H9 (cell line): ENCODE results near the gene RPL27. TPM values are rescaled to one million over a fixed set of nuclear protein-coding genes. Genes with fewer than 3 reads are reported as not detected.

Source experiments
- DNase-seq: peaks from one replicate; pipeline ENCODE4 v3.0.0-alpha.2; 2017
- H2AFZ ChIP-seq: one replicate; pipeline ENCODE4 v1.6.1; 2013; ENCODE audit warnings: mild to moderate bottlenecking, low read length, control low read depth, moderate library complexity
- H2AK5ac ChIP-seq: 2 replicates; pipeline ENCODE4 v1.6.1; 2013; ENCODE audit warnings: low read length, control low read depth, mixed read lengths; ENCODE audit not compliant: insufficient read length
- H2BK120ac ChIP-seq: one replicate; pipeline ENCODE4 v1.6.1; 2013; ENCODE audit warnings: low read depth, mild to moderate bottlenecking, low read length, control low read depth, inconsistent platforms; ENCODE audit not compliant: poor library complexity, severe bottlenecking
- H2BK12ac ChIP-seq: 2 replicates; pipeline ENCODE4 v1.6.1; 2013; ENCODE audit warnings: low read length, control low read depth, mixed read lengths, low read depth; ENCODE audit not compliant: insufficient read length
- H2BK15ac ChIP-seq: 2 replicates; pipeline ENCODE4 v1.6.1; 2013; ENCODE audit warnings: low read depth, low read length, control low read depth
- H2BK20ac ChIP-seq: one replicate; pipeline ENCODE4 v1.6.1; 2013; ENCODE audit warnings: low read depth, mild to moderate bottlenecking, low read length, control low read depth, inconsistent platforms; ENCODE audit not compliant: poor library complexity, severe bottlenecking
- H2BK5ac ChIP-seq: 2 replicates; pipeline ENCODE4 v1.6.1; 2013; ENCODE audit warnings: low read length, control low read depth, mixed read lengths; ENCODE audit not compliant: insufficient read length
- H3K14ac ChIP-seq: 2 replicates; pipeline ENCODE4 v1.6.1; 2013; ENCODE audit warnings: low read length, control low read depth; ENCODE audit not compliant: insufficient read depth
- H3K18ac ChIP-seq: 2 replicates; pipeline ENCODE4 v1.6.1; 2013; ENCODE audit warnings: low read depth, mild to moderate bottlenecking, mixed read lengths, low read length, control low read depth; ENCODE audit not compliant: insufficient read length
- H3K23ac ChIP-seq: 2 replicates; pipeline ENCODE4 v1.6.1; 2013; ENCODE audit warnings: low read length, control low read depth, mixed read lengths, low read depth; ENCODE audit not compliant: insufficient read length
- H3K23me2 ChIP-seq: 2 replicates; pipeline ENCODE4 v1.6.1; 2013; ENCODE audit warnings: low read depth, mild to moderate bottlenecking, mixed read lengths, low read length, control low read depth; ENCODE audit not compliant: insufficient read length, poor library complexity, severe bottlenecking
- H3K27ac ChIP-seq: 2 replicates; pipeline ENCODE4 v1.5.1; 2013; ENCODE audit warnings: low read length, control low read depth, mixed read lengths, low read depth; ENCODE audit not compliant: insufficient read length
- H3K27me3 ChIP-seq: 2 replicates; pipeline ENCODE4 v1.6.1; 2013; ENCODE audit warnings: low read length, control low read depth, inconsistent platforms; ENCODE audit not compliant: insufficient read depth
- H3K4ac ChIP-seq: 2 replicates; pipeline ENCODE4 v1.6.1; 2013; ENCODE audit warnings: low read depth, mild to moderate bottlenecking, control low read depth, inconsistent platforms, low read length, moderate library complexity
- H3K4me1 ChIP-seq: 2 replicates; pipeline ENCODE4 v1.6.1; 2013; ENCODE audit warnings: low read length, control low read depth, inconsistent platforms; ENCODE audit not compliant: insufficient read depth
- H3K4me2 ChIP-seq: 2 replicates; pipeline ENCODE4 v1.6.1; 2013; ENCODE audit warnings: low read length, control low read depth, mixed read lengths; ENCODE audit not compliant: insufficient read length, insufficient read depth
- H3K56ac ChIP-seq: 2 replicates; pipeline ENCODE4 v1.6.1; 2013; ENCODE audit warnings: low read depth, mild to moderate bottlenecking, mixed read lengths, low read length, control low read depth; ENCODE audit not compliant: insufficient read length
- H3K79me1 ChIP-seq: 2 replicates; pipeline ENCODE4 v1.6.1; 2013; ENCODE audit warnings: low read depth, mild to moderate bottlenecking, moderate library complexity, low read length, control low read depth, inconsistent platforms; ENCODE audit not compliant: insufficient read depth, poor library complexity, severe bottlenecking
- H3K79me2 ChIP-seq: 2 replicates; pipeline ENCODE4 v1.6.1; 2013; ENCODE audit warnings: low read length, control low read depth, inconsistent platforms; ENCODE audit not compliant: insufficient read depth
- H3K9ac ChIP-seq: 2 replicates; pipeline ENCODE4 v1.6.1; 2013; ENCODE audit warnings: low read length, control low read depth, mixed read lengths; ENCODE audit not compliant: insufficient read length; ENCODE audit errors: extremely low read depth
- H3K9me3 ChIP-seq: one replicate; pipeline ENCODE4 v1.6.1; 2013; ENCODE audit warnings: low read depth, low read length, inconsistent platforms; ENCODE audit not compliant: control insufficient read depth
- H3T11ph ChIP-seq: one replicate; pipeline ENCODE4 v1.6.1; 2013; ENCODE audit warnings: mild to moderate bottlenecking, low read length, control low read depth, inconsistent platforms
- H4K20me1 ChIP-seq: one replicate; pipeline ENCODE4 v1.6.1; 2013; ENCODE audit not compliant: control insufficient read depth, insufficient read length, insufficient read depth
- H4K5ac ChIP-seq: 2 replicates; pipeline ENCODE4 v1.6.1; 2013; ENCODE audit warnings: low read depth, mild to moderate bottlenecking, mixed read lengths, low read length, control low read depth; ENCODE audit not compliant: insufficient read length
- H4K8ac ChIP-seq: replicated peaks from 2 replicates; pipeline ENCODE4 v1.6.1; 2013; ENCODE audit warnings: low read length, control low read depth, mixed read lengths, low read depth; ENCODE audit not compliant: insufficient read length
- H4K91ac ChIP-seq: 2 replicates; pipeline ENCODE4 v1.6.1; 2013; ENCODE audit warnings: low read depth, mild to moderate bottlenecking, moderate library complexity, mixed read lengths, low read length, control low read depth; ENCODE audit not compliant: insufficient read length
- H3K27ac Mint-ChIP-seq, 3 experiments: 2 replicates in 2 of 3; 3 replicates in 1 of 3; pipeline ENCODE4 v1.8.0; 2020 to 2021; ENCODE audit warnings: mixed read lengths in 3 of 3, mild to moderate bottlenecking in 1 of 3, moderate library complexity in 1 of 3
- H3K27me3 Mint-ChIP-seq: 2 replicates; pipeline ENCODE4 v1.8.0; 2021; ENCODE audit warnings: low read depth, mild to moderate bottlenecking, moderate library complexity, mixed read lengths
- H3K36me3 Mint-ChIP-seq, 3 experiments: 2 replicates in 2 of 3; 3 replicates in 1 of 3; pipeline ENCODE4 v1.8.0; 2020 to 2021; ENCODE audit warnings: low read depth in 3 of 3, mixed read lengths in 3 of 3; ENCODE audit not compliant: insufficient read depth in 1 of 3
- H3K4me1 Mint-ChIP-seq, 2 experiments: 2 replicates each; pipeline ENCODE4 v1.8.0; 2020; ENCODE audit warnings: mixed read lengths in 2 of 2
- H3K4me3 Mint-ChIP-seq, 2 experiments: 2 replicates in 1 of 2; 3 replicates in 1 of 2; pipeline ENCODE4 v1.8.0; 2020 to 2021; ENCODE audit warnings: mild to moderate bottlenecking in 2 of 2, mixed read lengths in 2 of 2, moderate library complexity in 1 of 2
- H3K9me3 Mint-ChIP-seq, 2 experiments: 2 replicates in 1 of 2; 3 replicates in 1 of 2; pipeline ENCODE4 v1.8.0; 2020; ENCODE audit warnings: mild to moderate bottlenecking in 2 of 2, mixed read lengths in 2 of 2, moderate library complexity in 1 of 2
- CTCF ChIP-seq: fragments of 200-600 bp; sonication (generic); conservative IDR thresholded peaks from 3 replicates; pipeline ENCODE4 v1.8.0; 2021; ENCODE audit warnings: antibody characterized with exemption, mild to moderate bottlenecking
- WGBS: extraction: QIAGEN DNeasy Blood & Tissue Kit; methylation state at CpG from one replicate; pipeline ENCODE4 v1.1.7; 2013; ENCODE audit warnings: missing lambda C conversion rate, low lambda C conversion rate, mixed read lengths; ENCODE audit not compliant: insufficient read length; ENCODE audit errors: extremely low coverage; 5-methylcytosine and 5-hydroxymethylcytosine counted together
- total RNA-seq: library from RNA; stranded (reverse); gene quantifications from 2 replicates; pipeline ENCODE4 v1.2.1, GENCODE V29; 2021

The RPL27 gene
- total RNA-seq, 1 experiment from 2014 or later, result 1,514 TPM

- Histone ChIP-seq H2BK120ac (no peak within 1 kb of the TSS), H3K79me2 (no peaks in the 10 kb centered on the region; the same call in 1 of the 2 replicates), H2BK12ac (no peak within 1 kb of the TSS), H3K14ac (peak within 1 kb of the TSS; percentile 82), H4K91ac (no peak within 1 kb of the TSS), H3K27me3 (no peaks in the 10 kb centered on the region), H2BK5ac (no peak within 1 kb of the TSS), H3K4me2 (peak within 1 kb of the TSS; percentile 79), H3K18ac (peak within 1 kb of the TSS; percentile 36), H3K9me3 (no peaks in the 10 kb centered on the region), H2BK15ac (no peak within 1 kb of the TSS), H3K9ac (peak within 1 kb of the TSS; percentile 54), H4K8ac (no peak within 1 kb of the TSS), H3K23me2 (peaks cover 16% of the 10 kb centered on the region), H2AK5ac (no peak within 1 kb of the TSS), H4K5ac (no peak within 1 kb of the TSS), H4K20me1 (no peaks in the 10 kb centered on the region), H3K4me1 (peaks cover 13% of the 10 kb centered on the region), H3K56ac (no peak within 1 kb of the TSS), H2AFZ (no peak within 1 kb of the TSS), H3K27ac (no peak within 1 kb of the TSS), H2BK20ac (no peak within 1 kb of the TSS), H3K4ac (no peak within 1 kb of the TSS), H3K79me1 (no peaks in the 10 kb centered on the region), H3T11ph (no peak within 1 kb of the TSS), H3K23ac (no peak within 1 kb of the TSS)
- Mint-ChIP-seq H3K4me1 (peaks cover 39 to 54% of the 10 kb centered on the region in 2 experiments), H3K27me3 (no peaks in the 10 kb centered on the region), H3K36me3 (peaks cover 10 to 26% (median 20%) of the 10 kb centered on the region in 3 experiments; a peak in 6 of 7 replicates), H3K27ac (peak within 1 kb of the TSS; percentile 89 to 98 (median 97)), H3K9me3 (no peaks in the 10 kb centered on the region), H3K4me3 (peak within 1 kb of the TSS; percentile 75 to 98)
- peak; percentile 83 for TF ChIP-seq CTCF
- DNase-seq, result peak; percentile 99
- WGBS, result no CpG with 5 or more reads among the region's 61 CpGs
Measured at GRCh38 chr17:43024407-43025289, 26.4 kb downstream of the RPL27 start, which contains the start of gene RND2. TSS of gene RND2 (plus strand) at chr17:43025231. CDS start at chr17:43025348, 117 bp downstream.
